ENCODE results near the gene ADAM8. TPM values are rescaled to one million over a fixed set of nuclear protein-coding genes. Genes with fewer than 3 reads are reported as not detected.

The ADAM8 gene
- total and polyA plus RNA-seq, 2 donors (not counting 1 experiment from before 2014, with no cell fraction given): 0.23 to 2.0 TPM

DNA sequence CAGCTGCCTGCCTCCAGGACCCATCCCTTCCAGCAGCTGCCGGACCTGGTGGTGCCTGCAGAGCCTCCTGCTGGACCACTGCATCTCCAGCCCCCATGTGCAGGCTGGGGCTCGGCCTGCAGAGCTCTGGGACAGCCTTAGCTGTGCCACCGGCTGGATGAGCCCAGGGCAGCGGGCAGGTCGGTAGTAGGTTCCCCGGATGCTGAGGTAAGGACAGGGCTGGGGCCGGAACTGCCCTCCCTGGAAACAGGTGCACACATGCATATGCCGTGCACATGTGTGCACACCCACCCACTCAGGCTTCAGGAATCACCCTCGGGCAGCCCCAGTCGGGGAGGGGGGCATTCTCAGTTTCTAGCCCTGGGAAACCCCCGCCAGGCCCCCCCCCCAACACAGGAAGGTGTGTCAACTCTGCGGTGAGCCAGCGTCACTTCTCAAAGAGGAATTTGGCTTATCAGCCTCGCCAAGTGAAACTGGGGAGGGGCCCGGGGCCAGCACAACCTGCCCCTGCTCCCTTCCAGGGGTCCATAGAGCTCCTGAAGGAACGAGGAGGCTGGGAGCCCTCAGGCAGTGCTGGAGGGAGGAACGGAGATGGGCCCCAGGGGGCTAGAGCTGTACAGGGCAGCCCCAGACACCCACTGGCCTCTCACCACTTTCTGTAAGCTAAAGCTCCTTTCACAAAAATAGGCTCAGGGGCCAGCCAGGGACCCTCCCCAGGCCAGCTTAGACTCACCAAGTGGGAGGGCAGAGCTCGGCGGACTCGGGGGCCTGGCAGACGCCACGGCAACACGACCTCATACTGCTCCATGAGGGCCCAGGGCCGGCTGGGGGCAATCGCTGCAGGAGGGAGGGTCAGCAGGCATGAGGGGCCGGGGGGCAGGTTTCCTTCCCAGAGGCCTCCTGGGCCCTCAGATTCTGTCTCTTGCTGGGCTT, 1.7 kb downstream of the ADAM8 start:
- H4K20me1 ChIP-seq (ENCODE audit: control insufficient read depth, extremely low read depth, insufficient read depth, low read length): no peaks in the 10 kb centered on the region
- peaks cover 6% of the 10 kb centered on the region for H3K4me1 ChIP-seq (ENCODE audit: control insufficient read depth, extremely low read depth, insufficient read depth, low read length)
- no peaks in the 10 kb centered on the region for H3K79me2 ChIP-seq (ENCODE audit: control insufficient read depth, insufficient read depth, low read length)
- no peak overlapping the region for H3K4me3 ChIP-seq (replicated peaks in 1 of 4; ENCODE audit: control extremely low read depth in 1 of 4, insufficient read depth in 1 of 4, low read depth in 3 of 4, low read length in 4 of 4)
- H3K9me3 ChIP-seq (ENCODE audit: control insufficient read depth, insufficient read depth, low read depth, low read length): no peaks in the 10 kb centered on the region
- H3K27ac ChIP-seq (ENCODE audit: insufficient read depth, low read length): no peak overlapping the region
- TF ChIP-seq CTCF (conservative IDR thresholded peaks at IDR 0.05 in 1 of 2, IDR thresholded peaks at IDR 0.05 in 1 of 2; ENCODE audit: low read depth in 1 of 2, low read length in 2 of 2): no peak
- TF ChIP-seq EZH2 (IDR thresholded peaks at IDR 0.05; ENCODE audit: low read length, missing control alignments): no peak
- peaks cover 6% of the 10 kb centered on the region for H3K36me3 ChIP-seq (ENCODE audit: control insufficient read depth, insufficient read depth, low read length)
- DNase-seq (ENCODE audit: low read depth in 2 of 2): peak in 1 of 2 donors; percentile 16
- H2AFZ ChIP-seq (ENCODE audit: low read length): no peak overlapping the region
- no peak overlapping the region for H3K9ac ChIP-seq (ENCODE audit: insufficient read depth, low read length)
- no peaks in the 10 kb centered on the region for H3K27me3 ChIP-seq (ENCODE audit: control insufficient read depth, insufficient read depth, low read length)
- no peak overlapping the region for H3K4me2 ChIP-seq (ENCODE audit: extremely low read depth, insufficient read depth, low read length)

GRCh38 chr10:133273534-133274143, 3.0 kb downstream of the ADAM8 start:
- Histone ChIP-seq H3K79me2 (ENCODE audit: control insufficient read depth, insufficient read depth, low read length) (no peaks in the 10 kb centered on the region), H3K36me3 (ENCODE audit: control insufficient read depth, insufficient read depth, low read length) (no peaks in the 10 kb centered on the region), H3K27me3 (ENCODE audit: control insufficient read depth, insufficient read depth, low read length) (no peaks in the 10 kb centered on the region), H3K4me3 (replicated peaks in 1 of 4; ENCODE audit: control extremely low read depth in 1 of 4, insufficient read depth in 1 of 4, low read depth in 3 of 4, low read length in 4 of 4) (no peak overlapping the region), H3K27ac (ENCODE audit: insufficient read depth, low read length) (no peak overlapping the region), H3K4me1 (ENCODE audit: control insufficient read depth, extremely low read depth, insufficient read depth, low read length) (peaks cover 6% of the 10 kb centered on the region), H3K9ac (ENCODE audit: insufficient read depth, low read length) (no peak overlapping the region), H3K4me2 (ENCODE audit: extremely low read depth, insufficient read depth, low read length) (no peak overlapping the region), H2AFZ (ENCODE audit: low read length) (no peak overlapping the region), H3K9me3 (ENCODE audit: control insufficient read depth, insufficient read depth, low read depth, low read length) (no peaks in the 10 kb centered on the region), H4K20me1 (ENCODE audit: control insufficient read depth, extremely low read depth, insufficient read depth, low read length) (no peaks in the 10 kb centered on the region)
- DNase-seq (ENCODE audit: low read depth in 2 of 2): no peak
- TF ChIP-seq EZH2 (IDR thresholded peaks at IDR 0.05; ENCODE audit: low read length, missing control alignments): no peak
- TF ChIP-seq CTCF (conservative IDR thresholded peaks at IDR 0.05 in 1 of 2, IDR thresholded peaks at IDR 0.05 in 1 of 2; ENCODE audit: low read depth in 1 of 2, low read length in 2 of 2): no peak

DNA sequence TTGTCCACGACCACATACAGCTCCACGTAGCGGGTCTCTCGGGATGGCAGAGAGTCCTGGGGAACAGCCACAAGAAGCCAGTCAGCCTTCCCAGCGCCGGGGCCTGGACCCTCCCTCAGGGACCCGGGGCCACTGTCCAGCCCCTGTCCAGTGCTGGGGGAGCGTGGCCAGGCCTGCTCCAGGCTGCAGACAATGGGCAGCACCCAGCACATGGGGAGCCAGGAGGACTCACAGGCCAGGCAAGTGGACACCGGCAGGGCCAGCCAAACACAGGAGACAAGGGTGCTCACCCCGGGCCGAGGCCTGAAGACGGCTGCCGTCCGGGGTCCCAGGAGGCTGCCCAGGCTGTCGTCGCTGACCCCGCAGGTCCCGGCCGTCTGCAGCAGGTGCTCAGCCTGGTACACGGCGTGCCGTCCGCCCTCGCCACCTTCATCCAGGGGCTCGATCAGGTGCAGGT, 3.7 kb downstream of the ADAM8 start:
- H4K20me1 ChIP-seq (ENCODE audit: control insufficient read depth, extremely low read depth, insufficient read depth, low read length): no peaks in the 10 kb centered on the region
- H3K36me3 ChIP-seq (ENCODE audit: control insufficient read depth, insufficient read depth, low read length): no peaks in the 10 kb centered on the region
- peaks cover 3% of the 10 kb centered on the region for H3K4me1 ChIP-seq (ENCODE audit: control insufficient read depth, extremely low read depth, insufficient read depth, low read length)
- H3K79me2 ChIP-seq (ENCODE audit: control insufficient read depth, insufficient read depth, low read length): no peaks in the 10 kb centered on the region
- no peaks in the 10 kb centered on the region for H3K9me3 ChIP-seq (ENCODE audit: control insufficient read depth, insufficient read depth, low read depth, low read length)
- H3K27me3 ChIP-seq (ENCODE audit: control insufficient read depth, insufficient read depth, low read length): no peaks in the 10 kb centered on the region
- H3K27ac ChIP-seq (ENCODE audit: insufficient read depth, low read length): no peak overlapping the region
- H3K4me2 ChIP-seq (ENCODE audit: extremely low read depth, insufficient read depth, low read length): no peak overlapping the region
- no peak overlapping the region for H3K4me3 ChIP-seq (replicated peaks in 1 of 4; ENCODE audit: control extremely low read depth in 1 of 4, insufficient read depth in 1 of 4, low read depth in 3 of 4, low read length in 4 of 4)
- no peak overlapping the region for H3K9ac ChIP-seq (ENCODE audit: insufficient read depth, low read length)
- H2AFZ ChIP-seq (ENCODE audit: low read length): no peak overlapping the region
- TF ChIP-seq EZH2 (IDR thresholded peaks at IDR 0.05; ENCODE audit: low read length, missing control alignments): no peak
- no peak for TF ChIP-seq CTCF (conservative IDR thresholded peaks at IDR 0.05 in 1 of 2, IDR thresholded peaks at IDR 0.05 in 1 of 2; ENCODE audit: low read depth in 1 of 2, low read length in 2 of 2)
- no peak for DNase-seq (ENCODE audit: low read depth in 2 of 2)
